ENCODE results near the gene WWC2. TPM values are rescaled to one million over a fixed set of nuclear protein-coding genes. Genes with fewer than 3 reads are reported as not detected.

The WWC2 gene
- total RNA-seq = 34.1 and 64.2 TPM in 2 replicates

DNA sequence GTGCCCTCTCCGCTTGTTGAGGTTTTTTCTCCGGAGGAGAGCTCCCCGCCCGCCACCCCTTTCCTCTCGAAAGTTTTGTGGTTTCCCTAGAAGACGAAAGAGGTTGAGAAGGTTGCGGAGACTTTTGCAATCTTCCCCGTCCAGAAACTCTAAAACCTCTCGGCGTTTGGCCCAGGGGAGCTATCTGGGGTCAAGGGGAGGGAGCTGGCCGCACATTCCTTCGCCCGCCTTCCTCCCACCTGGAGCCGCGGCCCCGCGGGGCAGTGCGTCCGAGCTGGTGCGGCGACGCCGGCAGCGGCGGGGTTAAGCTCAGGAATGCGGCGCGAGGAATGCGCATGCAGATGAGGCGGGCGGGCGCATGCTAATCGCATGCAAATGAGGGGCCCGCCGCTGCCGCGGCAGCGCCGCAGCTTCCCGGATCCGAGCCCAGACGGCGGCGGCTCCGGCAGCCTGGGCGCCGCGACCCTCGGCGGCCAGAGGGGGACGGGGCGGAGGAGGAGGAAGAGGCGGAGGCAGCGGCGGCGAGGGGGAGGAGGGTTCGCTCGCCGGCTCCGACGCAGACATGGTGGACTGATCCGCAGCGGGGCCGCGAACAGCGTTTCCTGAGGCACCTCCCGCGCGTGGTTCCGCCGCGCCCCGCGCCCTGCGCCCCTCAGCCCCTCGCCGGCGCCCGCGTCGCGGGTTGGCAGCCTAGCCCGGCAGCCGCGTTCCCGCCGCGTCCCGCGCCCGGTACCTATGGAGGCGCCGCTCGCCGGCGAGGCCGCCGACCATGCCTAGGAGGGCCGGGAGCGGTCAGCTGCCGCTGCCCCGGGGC, at the start of gene WWC2:
Gene WWC2 (plus strand): TSS at position 535 of the 814 bp plus-strand sequence. CDS start 235 bp downstream, at position 770.

GRCh38 chr4:183320211-183321059, 221.4 kb downstream of the WWC2 start, which contains the start of gene CLDN22:
Gene CLDN22, minus strand, starts transcription at chr4:183320276. Its CDS starts 58 bp downstream, at chr4:183320218.

GRCh38 chr4:183322326-183322725, 223.3 kb downstream of the WWC2 start, which contains the start of gene CLDN24:
Gene CLDN24, minus strand, starts transcription at chr4:183322426. Its CDS starts 0 bp downstream, at chr4:183322426.

Other genes starting within 250 kb of the WWC2 start
- gene DCTD, start 181.9 kb upstream of the WWC2 start, total RNA-seq = 106 and 135 TPM in 2 replicates
- gene CLDN22, start 221.0 kb downstream of the WWC2 start, total RNA-seq = not detected in 2 replicates
- not detected in 2 replicates for gene CLDN24, start 223.2 kb downstream of the WWC2 start, total RNA-seq